Stomach (tissue), 9 donors: ENCODE data around the gene CACNG4. TPM values are rescaled to one million over a fixed set of nuclear protein-coding genes. Genes with fewer than 3 reads are reported as not detected.

ENCODE experiments used
- DNase-seq, 2 donors: peaks; one replicate each; pipeline versions ENCODE4 v3.0.0 to v3.0.0-alpha.2; 2013 to 2019
- H3K27ac ChIP-seq, 5 donors: fragments of 200-600 bp in 4 of 5; sonication (generic) in 4 of 5; one replicate each; pipeline ENCODE4 v1.5.1; 2013 to 2019; ENCODE audit warnings: mild to moderate bottlenecking in 1 of 5, moderate library complexity in 1 of 5
- H3K27me3 ChIP-seq, 3 donors: fragments of 200-600 bp; sonication (generic); one replicate each; pipeline ENCODE4 v1.5.1; 2017 to 2019; ENCODE audit warnings: mixed run types in 1 of 3
- H3K36me3 ChIP-seq, 4 donors: fragments of 200-600 bp; sonication (generic); 1 replicate in 3 of 4; 2 replicates in 1 of 4; pipeline ENCODE4 v1.5.1; 2016 to 2019
- H3K4me1 ChIP-seq, 4 donors: fragments of 200-600 bp; sonication (generic); one replicate each; pipeline ENCODE4 v1.5.1; 2016 to 2019
- H3K4me3 ChIP-seq, 4 donors: fragments of 200-600 bp; sonication (generic) in 3 of 4; one replicate each; pipeline ENCODE4 v1.5.1; 2016 to 2019; ENCODE audit warnings: mild to moderate bottlenecking in 1 of 4
- H3K9me3 ChIP-seq, 4 donors: fragments of 200-600 bp; sonication (generic); one replicate each; pipeline ENCODE4 v1.5.1; 2016 to 2019
- EP300 ChIP-seq: sonication (generic); formaldehyde crosslinking; IDR thresholded peaks from one replicate; pipeline ENCODE4 v1.6.1; 2017; ENCODE audit warnings: antibody characterized with exemption
- POLR2A ChIP-seq, 4 donors: fragments of 450-650 bp; IDR thresholded peaks; one replicate each; pipeline ENCODE4 v1.6.1; 2016; ENCODE audit warnings: antibody characterized with exemption in 4 of 4, control low read depth in 2 of 4, mild to moderate bottlenecking in 1 of 4, moderate library complexity in 1 of 4
- POLR2AphosphoS5 ChIP-seq, 3 donors: sonication (generic); formaldehyde crosslinking; IDR thresholded peaks; one replicate each; pipeline ENCODE4 v1.6.1; 2016; ENCODE audit warnings: antibody characterized with exemption in 3 of 3
- WGBS, 5 donors: extraction: QIAGEN DNeasy Blood & Tissue Kit in 3 of 5; methylation state at CpG; one replicate each; pipeline versions ENCODE4 v1.1.5 to v1.1.7; 2013 to 2018; 5-methylcytosine and 5-hydroxymethylcytosine counted together
- intact Hi-C: fragments of 100-400 bp; cut with DNase I; formaldehyde crosslinking; loops from one replicate; pipeline ENCODE4 v1.15.1; 2023; ENCODE audit warnings: low total_unique reads
- polyA plus RNA-seq, 3 donors: library from polyadenylated mRNA; stranded (reverse); fragments of 200-250 nt; gene quantifications; one replicate each; pipeline ENCODE4 v1.2.3, GENCODE V29; 2013
- total RNA-seq, 5 donors: library from RNA; depleted of rRNA; stranded (reverse); fragments of >200 nt; gene quantifications; one replicate each; pipeline versions ENCODE4 v1.1.0 to v1.2.3, GENCODE V29; 2014 to 2016
- TF ChIP-seq, protein P1 (sequence below), 7 experiments: fragments of 450-650 bp in 4 of 7; fragments of 200-600 bp in 3 of 7; sonication (generic) in 3 of 7; IDR thresholded peaks; one replicate each; pipeline ENCODE4 v1.5.1; 2016 to 2019; ENCODE audit warnings: antibody characterized with exemption in 7 of 7, control low read depth in 2 of 7, mild to moderate bottlenecking in 1 of 7
- donor health status: healthy with polysubstance abuse.
- donor health status: Bipolar disorder and iron deficiency.
- donor health status: healthy.

Gene CACNG4
- total and polyA plus RNA-seq, 8 donors, result 0.15 to 8.8 (median 0.96) TPM; not detected in 2

GRCh38 chr17:66978514-66979061 is 14.1 kb downstream of the CACNG4 start:
- Histone ChIP-seq H3K27me3 (peaks cover 0 to 42% (median 0%) of the 10 kb centered on the region in 3 donors), H3K9me3 (no peaks in the 10 kb centered on the region), H3K4me1 (peaks cover 0 to 7% (median 2%) of the 10 kb centered on the region in 4 donors), H3K27ac (no peak overlapping the region), H3K4me3 (no peak overlapping the region), H3K36me3 (no peaks in the 10 kb centered on the region)
- no peak for DNase-seq
- WGBS, 5 donors, result 78 to 92% (median 85%) methylated on average over 19 of the region's 19 CpGs
- intact Hi-C loops, result no loop called here
- TF ChIP-seq, protein P1, sequence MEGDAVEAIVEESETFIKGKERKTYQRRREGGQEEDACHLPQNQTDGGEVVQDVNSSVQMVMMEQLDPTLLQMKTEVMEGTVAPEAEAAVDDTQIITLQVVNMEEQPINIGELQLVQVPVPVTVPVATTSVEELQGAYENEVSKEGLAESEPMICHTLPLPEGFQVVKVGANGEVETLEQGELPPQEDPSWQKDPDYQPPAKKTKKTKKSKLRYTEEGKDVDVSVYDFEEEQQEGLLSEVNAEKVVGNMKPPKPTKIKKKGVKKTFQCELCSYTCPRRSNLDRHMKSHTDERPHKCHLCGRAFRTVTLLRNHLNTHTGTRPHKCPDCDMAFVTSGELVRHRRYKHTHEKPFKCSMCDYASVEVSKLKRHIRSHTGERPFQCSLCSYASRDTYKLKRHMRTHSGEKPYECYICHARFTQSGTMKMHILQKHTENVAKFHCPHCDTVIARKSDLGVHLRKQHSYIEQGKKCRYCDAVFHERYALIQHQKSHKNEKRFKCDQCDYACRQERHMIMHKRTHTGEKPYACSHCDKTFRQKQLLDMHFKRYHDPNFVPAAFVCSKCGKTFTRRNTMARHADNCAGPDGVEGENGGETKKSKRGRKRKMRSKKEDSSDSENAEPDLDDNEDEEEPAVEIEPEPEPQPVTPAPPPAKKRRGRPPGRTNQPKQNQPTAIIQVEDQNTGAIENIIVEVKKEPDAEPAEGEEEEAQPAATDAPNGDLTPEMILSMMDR (IDR thresholded peaks at IDR 0.05), result no peak
- no peak for TF ChIP-seq EP300
- TF ChIP-seq POLR2AphosphoS5 (IDR thresholded peaks at IDR 0.05), result no peak
- no peak for TF ChIP-seq POLR2A (IDR thresholded peaks at IDR 0.05)

- Histone ChIP-seq H3K36me3 (no peaks in the 10 kb centered on the region), H3K9me3 (no peaks in the 10 kb centered on the region), H3K4me1 (peaks cover 0 to 4% (median under 1%) of the 10 kb centered on the region in 4 donors), H3K27ac (no peak overlapping the region), H3K27me3 (peaks cover 0 to 48% (median 0%) of the 10 kb centered on the region in 3 donors), H3K4me3 (no peak overlapping the region)
- DNase-seq, result no peak
- no peak for TF ChIP-seq POLR2AphosphoS5 (IDR thresholded peaks at IDR 0.05)
- TF ChIP-seq, protein P1 (IDR thresholded peaks at IDR 0.05), result no peak
- TF ChIP-seq EP300, result no peak
- no peak for TF ChIP-seq POLR2A (IDR thresholded peaks at IDR 0.05)
- intact Hi-C loops, result no loop called here
- 87 to 93% (median 90%) methylated on average over 7 of the region's 7 CpGs for WGBS, 5 donors
Measured at GRCh38 chr17:66980896-66981295, 16.4 kb downstream of the CACNG4 start.

- Histone ChIP-seq H3K4me1 (peaks cover 0 to 4% (median 0%) of the 10 kb centered on the region in 4 donors), H3K36me3 (no peaks in the 10 kb centered on the region), H3K27me3 (peaks cover 0 to 38% (median 0%) of the 10 kb centered on the region in 3 donors), H3K9me3 (no peaks in the 10 kb centered on the region), H3K27ac (no peak overlapping the region), H3K4me3 (no peak overlapping the region)
- intact Hi-C loops, result no loop called here
- no peak for TF ChIP-seq POLR2A (IDR thresholded peaks at IDR 0.05)
- TF ChIP-seq EP300, result no peak
- TF ChIP-seq, protein P1 (IDR thresholded peaks at IDR 0.05), result no peak
- no peak for TF ChIP-seq POLR2AphosphoS5 (IDR thresholded peaks at IDR 0.05)
- 57 to 76% (median 68%) methylated on average over 14 of the region's 14 CpGs for WGBS, 5 donors
- peak in 1 of 2 donors; percentile 38 for DNase-seq
Measured at GRCh38 chr17:66981983-66982508, 17.5 kb downstream of the CACNG4 start.

DNA sequence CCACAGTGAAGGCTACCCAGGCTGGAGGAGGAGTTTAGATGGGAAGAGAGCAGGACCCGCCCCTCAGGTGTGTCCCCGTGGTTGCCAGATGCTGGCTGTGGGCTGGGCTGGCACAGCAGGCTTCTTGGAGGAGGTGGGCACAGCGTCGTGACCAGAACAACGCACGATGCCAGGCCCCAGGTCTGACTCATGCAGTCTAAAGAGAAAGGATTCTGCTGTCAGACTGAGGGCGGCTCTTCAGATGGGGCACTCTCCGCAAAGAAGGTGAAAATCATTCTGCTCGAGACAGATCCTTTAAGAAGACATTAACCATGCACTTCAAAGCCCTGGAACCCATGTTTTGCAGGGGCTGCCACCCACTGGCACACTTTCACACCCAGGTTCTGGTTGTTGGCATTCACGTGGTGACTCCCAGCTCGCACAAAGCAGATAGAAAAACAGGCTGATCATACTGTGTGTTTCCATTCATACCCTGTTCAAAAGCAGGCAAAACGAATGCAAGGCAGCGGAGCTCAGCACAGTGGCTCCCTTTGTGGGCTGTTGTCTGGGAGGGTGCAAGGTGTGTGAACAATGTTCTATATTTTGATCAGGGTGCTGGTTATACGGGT is 19.0 kb downstream of the CACNG4 start:
- DNase-seq, result no peak
- no peak overlapping the region for H3K27ac ChIP-seq
- peaks cover 0 to 41% (median 0%) of the 10 kb centered on the region in 3 donors for H3K27me3 ChIP-seq
- intact Hi-C loops, result no loop called here
- H3K36me3 ChIP-seq, result no peaks in the 10 kb centered on the region
- no peak overlapping the region for H3K4me3 ChIP-seq
- TF ChIP-seq, protein P1 (IDR thresholded peaks at IDR 0.05), result no peak
- TF ChIP-seq POLR2AphosphoS5 (IDR thresholded peaks at IDR 0.05), result no peak
- no peak for TF ChIP-seq POLR2A (IDR thresholded peaks at IDR 0.05)
- TF ChIP-seq EP300, result no peak
- 57 to 71% (median 64%) methylated on average over 12 to 14 of the region's 14 CpGs for WGBS, 5 donors
- peaks cover 0 to 4% (median 0%) of the 10 kb centered on the region in 4 donors for H3K4me1 ChIP-seq
- no peaks in the 10 kb centered on the region for H3K9me3 ChIP-seq
